ENCODE results near the gene AFF2. TPM values are rescaled to one million over a fixed set of nuclear protein-coding genes. Genes with fewer than 3 reads are reported as not detected.

The AFF2 gene
- total RNA-seq, 6 donors from 2014 or later = 6.1 to 17.4 (median 9.7) TPM

- H3K4me3 ChIP-seq = no peak overlapping the region
- ATAC-seq (ENCODE audit: low FRiP score in 2 of 2) (no peak), DNase-seq (no peak)
- H3K36me3 ChIP-seq = no peaks in the 10 kb centered on the region
- no peak overlapping the region for H3K27ac ChIP-seq
- no peaks in the 10 kb centered on the region for H3K4me1 ChIP-seq
- no peak for TF ChIP-seq CTCF (IDR thresholded peaks at IDR 0.05)
- TF ChIP-seq EP300 (IDR thresholded peaks at IDR 0.05) = no peak
- no peak for TF ChIP-seq POLR2A (IDR thresholded peaks at IDR 0.05)
- no peak for TF ChIP-seq POLR2AphosphoS5 (IDR thresholded peaks at IDR 0.05)
- WGBS, 2 donors = 66 to 80% methylated on average over 2 to 6 of the region's 6 CpGs
- no peaks in the 10 kb centered on the region for H3K27me3 ChIP-seq
- no peaks in the 10 kb centered on the region for H3K9me3 ChIP-seq
Observed at GRCh38 chrX:148741441-148741840, 241.0 kb downstream of the AFF2 start.

- Histone ChIP-seq H3K36me3 (no peaks in the 10 kb centered on the region), H3K4me1 (no peaks in the 10 kb centered on the region), H3K27ac (no peak overlapping the region), H3K4me3 (no peak overlapping the region), H3K9me3 (no peaks in the 10 kb centered on the region), H3K27me3 (no peaks in the 10 kb centered on the region)
- no peak for TF ChIP-seq POLR2AphosphoS5 (IDR thresholded peaks at IDR 0.05)
- TF ChIP-seq EP300 (IDR thresholded peaks at IDR 0.05) = no peak
- TF ChIP-seq POLR2A (IDR thresholded peaks at IDR 0.05) = no peak
- no peak for TF ChIP-seq CTCF (IDR thresholded peaks at IDR 0.05)
- no peak for ATAC-seq (ENCODE audit: low FRiP score in 2 of 2)
- no peak for DNase-seq
- 49 to 54% methylated on average over 7 of the region's 7 CpGs for WGBS, 2 donors
Observed at GRCh38 chrX:148755111-148755510, 254.7 kb downstream of the AFF2 start.

- TF ChIP-seq POLR2AphosphoS5 (IDR thresholded peaks at IDR 0.05) (no peak), EP300 (IDR thresholded peaks at IDR 0.05) (no peak), CTCF (IDR thresholded peaks at IDR 0.05) (no peak), POLR2A (IDR thresholded peaks at IDR 0.05) (no peak)
- H3K4me3 ChIP-seq = no peak overlapping the region
- no peak for ATAC-seq (ENCODE audit: low FRiP score in 2 of 2)
- 65 to 71% methylated on average over 2 of the region's 2 CpGs for WGBS, 2 donors
- no peak overlapping the region for H3K27ac ChIP-seq
- H3K27me3 ChIP-seq = no peaks in the 10 kb centered on the region
- H3K4me1 ChIP-seq = no peaks in the 10 kb centered on the region
- no peak for DNase-seq
- no peaks in the 10 kb centered on the region for H3K36me3 ChIP-seq
- no peaks in the 10 kb centered on the region for H3K9me3 ChIP-seq
Observed at GRCh38 chrX:148763896-148764295, 263.5 kb downstream of the AFF2 start.

GRCh38 chrX:148768296-148768695 is 267.9 kb downstream of the AFF2 start:
- 64 to 97% methylated on average over 3 of the region's 3 CpGs for WGBS, 2 donors

GRCh38 chrX:148771440-148771839 is 271.0 kb downstream of the AFF2 start:
- Histone ChIP-seq H3K27ac (no peak overlapping the region), H3K36me3 (no peaks in the 10 kb centered on the region), H3K4me3 (no peak overlapping the region), H3K9me3 (peaks cover 0 to 5% (median 0%) of the 10 kb centered on the region in 4 donors), H3K27me3 (no peaks in the 10 kb centered on the region), H3K4me1 (no peaks in the 10 kb centered on the region)
- ATAC-seq (ENCODE audit: low FRiP score in 2 of 2) (no peak), DNase-seq (no peak)
- TF ChIP-seq POLR2A (IDR thresholded peaks at IDR 0.05) = no peak
- TF ChIP-seq EP300 (IDR thresholded peaks at IDR 0.05) = no peak
- TF ChIP-seq POLR2AphosphoS5 (IDR thresholded peaks at IDR 0.05) = no peak
- no peak for TF ChIP-seq CTCF (IDR thresholded peaks at IDR 0.05)

More at GRCh38 chrX:148768296-148768695, 267.9 kb downstream of the AFF2 start:
- Histone ChIP-seq H3K4me1 (no peaks in the 10 kb centered on the region), H3K36me3 (no peaks in the 10 kb centered on the region), H3K27me3 (no peaks in the 10 kb centered on the region), H3K9me3 (no peaks in the 10 kb centered on the region), H3K4me3 (no peak overlapping the region), H3K27ac (no peak overlapping the region)
- no peak for TF ChIP-seq POLR2AphosphoS5 (IDR thresholded peaks at IDR 0.05)
- no peak for DNase-seq
- ATAC-seq (ENCODE audit: low FRiP score in 2 of 2) = no peak

Measured in upper lobe of left lung (tissue), 6 donors.